DLD1 (cell line): ENCODE results near the gene E2F7.
"Not testable (repeated sequence)": the region's sequence is repeated elsewhere in the genome, so short reads cannot be mapped to it uniquely, and the experiment has no call there.

Experiments
- in situ Hi-C: cut with HindIII; loops from 2 replicates; pipeline ENCODE4 v1.10.0; 2017; ENCODE audit warnings: low sequenced_read_pairs

Gene E2F7

GRCh38 chr12:77065361-77066204 is at the start of gene E2F7:
Gene E2F7 (minus strand): TSS chr12:77065569. CDS start chr12:77064635, 934 bp downstream.
- in situ Hi-C loops: no loop called here

GRCh38 chr12:77113971-77114370 is 48.6 kb upstream of the E2F7 start:
- in situ Hi-C loops: no loop called here

- in situ Hi-C loops: no loop called here
Measured at GRCh38 chr12:77108707-77109106, 43.3 kb upstream of the E2F7 start.

- in situ Hi-C loops: no loop called here
Measured at GRCh38 chr12:77107121-77107520, 41.8 kb upstream of the E2F7 start.

- in situ Hi-C loops: no loop called here
Measured at GRCh38 chr12:77104792-77105191, 39.4 kb upstream of the E2F7 start.

- in situ Hi-C loops: no loop called here
Measured at GRCh38 chr12:77104286-77104685, 38.9 kb upstream of the E2F7 start.

- in situ Hi-C loops: no loop called here
Measured at GRCh38 chr12:77102691-77103090, 37.3 kb upstream of the E2F7 start.

- in situ Hi-C loops: no loop called here
Measured at GRCh38 chr12:77102123-77102522, 36.8 kb upstream of the E2F7 start.

GRCh38 chr12:77099799-77100198 is 34.4 kb upstream of the E2F7 start:
- in situ Hi-C loops: no loop called here

- in situ Hi-C loops: no loop called here
Measured at GRCh38 chr12:77097846-77098245, 32.5 kb upstream of the E2F7 start.

- in situ Hi-C loops: not testable (repeated sequence)
Measured at GRCh38 chr12:77092227-77092626, 26.9 kb upstream of the E2F7 start.

GRCh38 chr12:77089686-77090220 is 24.4 kb upstream of the E2F7 start:
- in situ Hi-C loops: no loop called here

GRCh38 chr12:77087427-77087826 is 22.1 kb upstream of the E2F7 start:
- in situ Hi-C loops: no loop called here

GRCh38 chr12:77082021-77082420 is 16.7 kb upstream of the E2F7 start:
- in situ Hi-C loops: no loop called here

- in situ Hi-C loops: no loop called here
Measured at GRCh38 chr12:77079631-77080030, 14.3 kb upstream of the E2F7 start.

- in situ Hi-C loops: no loop called here
Measured at GRCh38 chr12:77078231-77078630, 12.9 kb upstream of the E2F7 start.

- in situ Hi-C loops: no loop called here
Measured at GRCh38 chr12:77076886-77077285, 11.5 kb upstream of the E2F7 start.

GRCh38 chr12:77073894-77074293 is 8.5 kb upstream of the E2F7 start:
- in situ Hi-C loops: not testable (repeated sequence)

GRCh38 chr12:77072833-77073495 is 7.6 kb upstream of the E2F7 start:
- in situ Hi-C loops: no loop called here

- in situ Hi-C loops: no loop called here
Measured at GRCh38 chr12:77070800-77071449, 5.6 kb upstream of the E2F7 start.

GRCh38 chr12:77070382-77070781 is 5.0 kb upstream of the E2F7 start:
- in situ Hi-C loops: no loop called here
